GM18951 (cell line): ENCODE measurements around the gene TBXA2R.

Experiments used
- POLR2A ChIP-seq: IDR thresholded peaks from 4 replicates; pipeline ENCODE4 v1.6.1; 2011; ENCODE audit warnings: mild to moderate bottlenecking; ENCODE audit not compliant: insufficient read length, insufficient read depth; ENCODE audit errors: extremely low read depth
- in situ Hi-C: fragments of 300-500 bp; cut with MboI; formaldehyde crosslinking; loops from one replicate; pipeline ENCODE4 v1.12.0; 2022; ENCODE audit warnings: low sequenced_read_pairs, mixed read lengths, inconsistent platforms; ENCODE audit not compliant: unreplicated experiment

The TBXA2R gene

GRCh38 chr19:3610745-3611717 is 4.4 kb upstream of the TBXA2R start:
- TF ChIP-seq POLR2A, result no peak
- in situ Hi-C loops, result no loop called here

- in situ Hi-C loops, result no loop called here
- TF ChIP-seq POLR2A, result no peak
These were observed 3.4 kb upstream of the TBXA2R start for GRCh38 chr19:3609779-3610719.

GRCh38 chr19:3608750-3609322 is 2.2 kb upstream of the TBXA2R start:
- in situ Hi-C loops, result no loop called here
- TF ChIP-seq POLR2A, result no peak

GRCh38 chr19:3608079-3608641 is 1.5 kb upstream of the TBXA2R start:
- in situ Hi-C loops, result no loop called here
- no peak for TF ChIP-seq POLR2A

- in situ Hi-C loops, result no loop called here
- TF ChIP-seq POLR2A, result no peak
These were observed 816 bp upstream of the TBXA2R start for GRCh38 chr19:3607303-3608078.

GRCh38 chr19:3606174-3606689 is 443 bp downstream of the TBXA2R start:
- in situ Hi-C loops, result no loop called here
- no peak for TF ChIP-seq POLR2A

- in situ Hi-C loops, result no loop called here
- no peak for TF ChIP-seq POLR2A
These were observed 905 bp downstream of the TBXA2R start for GRCh38 chr19:3605770-3606169.

GRCh38 chr19:3605361-3605760 is 1.3 kb downstream of the TBXA2R start:
- in situ Hi-C loops, result no loop called here
- TF ChIP-seq POLR2A, result no peak

- in situ Hi-C loops, result no loop called here
- no peak for TF ChIP-seq POLR2A
These were observed 1.7 kb downstream of the TBXA2R start for GRCh38 chr19:3604987-3605343.

GRCh38 chr19:3604227-3604986 is 2.3 kb downstream of the TBXA2R start:
- in situ Hi-C loops, result no loop called here
- TF ChIP-seq POLR2A, result no peak

GRCh38 chr19:3603121-3603811 is 3.4 kb downstream of the TBXA2R start:
- no peak for TF ChIP-seq POLR2A

More at GRCh38 chr19:3603121-3603811, 3.4 kb downstream of the TBXA2R start:
- in situ Hi-C loops, result no loop called here
